HG02943 (cell line): ENCODE results near the gene TEX30.
"Not testable (repeated sequence)": the region's sequence is repeated elsewhere in the genome, so short reads cannot be mapped to it uniquely, and the experiment has no call there.

Experiments used
- ATAC-seq: cut with Tn5 transposase; IDR thresholded peaks from one replicate; pipeline ENCODE4 v1.9.1; 2021; ENCODE audit warnings: mild to moderate bottlenecking, low read depth, moderate library complexity; ENCODE audit not compliant: unreplicated experiment

Gene TEX30

DNA sequence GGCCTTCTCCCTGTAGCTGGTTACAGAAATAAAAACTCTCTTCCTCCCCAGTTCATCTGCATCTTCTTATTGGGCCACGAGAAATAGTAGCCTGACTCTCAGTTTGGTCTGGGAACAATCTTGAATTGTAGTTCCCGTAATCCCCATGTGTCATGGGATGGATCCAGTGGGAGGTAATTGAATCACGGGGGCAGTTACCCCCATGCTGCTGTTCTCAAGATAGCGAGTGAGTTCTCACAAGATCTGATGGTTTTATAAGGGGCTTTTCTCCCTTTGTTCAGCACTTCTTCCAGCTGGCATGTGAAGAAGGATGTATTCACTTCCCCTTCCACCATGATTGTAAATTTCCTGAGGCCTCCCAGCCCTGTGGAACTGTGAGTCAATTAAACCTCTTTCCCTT lies 7.1 kb upstream of the TEX30 start:
- ATAC-seq: not testable (repeated sequence)

DNA sequence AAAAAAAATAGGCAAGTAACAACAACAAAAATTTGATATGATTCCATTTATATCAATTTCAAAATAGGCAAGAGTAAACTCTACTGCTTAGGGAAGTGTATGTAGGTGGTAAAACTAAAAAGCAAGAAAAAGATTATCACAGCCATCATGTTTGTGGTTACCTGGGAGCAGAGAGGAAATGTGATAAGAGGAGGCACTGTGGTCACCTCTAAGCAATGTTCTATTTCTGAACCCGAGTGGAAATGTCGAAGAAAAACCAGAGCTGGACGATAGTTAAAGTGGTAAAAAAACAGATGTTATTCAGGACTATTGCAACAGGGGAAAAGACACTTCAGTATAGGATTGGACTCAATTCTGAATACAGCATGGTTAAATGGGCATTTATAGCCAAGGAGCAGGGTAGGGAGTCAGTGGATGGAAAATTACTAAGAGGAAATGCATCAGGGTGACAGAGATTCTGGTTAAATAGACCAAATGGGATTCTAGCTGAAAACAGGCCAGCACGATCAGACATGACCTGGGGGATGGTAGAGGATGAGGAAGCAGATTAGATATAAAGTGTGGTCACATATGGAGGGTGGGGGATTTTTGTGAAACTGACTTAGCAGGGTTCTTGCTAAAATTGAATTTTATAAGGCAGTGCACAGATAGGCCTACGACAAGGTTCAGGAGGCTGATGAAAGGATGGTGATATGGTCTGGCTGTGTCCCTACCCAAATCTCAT lies 6.0 kb upstream of the TEX30 start:
- ATAC-seq: no peak

DNA sequence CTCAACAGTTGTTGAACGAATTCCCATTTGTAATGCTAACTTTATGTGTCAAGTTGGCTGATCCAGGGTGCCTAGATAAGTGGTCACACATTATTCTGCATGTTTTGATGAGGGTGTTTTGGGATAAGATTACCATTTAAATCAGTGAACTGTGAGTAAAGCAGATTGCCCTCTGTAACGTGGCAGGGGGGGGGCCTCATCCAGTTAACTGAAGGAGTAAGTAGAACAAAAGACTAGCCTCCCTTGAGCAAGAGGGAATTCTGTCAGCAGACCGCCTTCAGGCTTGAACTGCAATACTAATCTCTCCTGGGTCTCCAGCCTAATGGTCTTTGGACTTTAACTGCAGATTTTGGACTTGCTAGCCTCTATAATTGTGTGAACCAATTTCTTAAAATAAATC lies 4.2 kb upstream of the TEX30 start:
- no peak for ATAC-seq

DNA sequence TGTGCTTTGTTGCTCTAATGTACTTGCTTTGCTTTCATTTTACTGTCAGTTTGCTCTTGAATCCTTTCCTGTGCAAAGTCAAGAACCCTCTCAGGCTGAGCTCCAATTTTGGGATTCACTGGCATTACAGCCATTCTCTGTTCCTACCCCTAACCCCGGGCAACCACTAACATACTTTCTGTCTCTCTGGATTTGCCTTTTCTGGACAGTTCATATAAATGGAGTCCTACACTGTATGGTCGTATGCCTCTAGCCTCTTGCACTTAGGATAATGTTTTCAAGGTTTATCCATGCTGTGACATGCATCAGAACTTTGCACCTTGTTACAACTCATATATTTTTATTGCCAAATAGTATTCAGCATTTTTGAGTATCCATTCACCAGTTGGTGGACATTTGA lies 2.7 kb upstream of the TEX30 start:
- no peak for ATAC-seq

GRCh38 chr13:102774591-102775520 lies 1.3 kb upstream of the TEX30 start:
- ATAC-seq: no peak

GRCh38 chr13:102774214-102774568 lies 605 bp upstream of the TEX30 start:
- ATAC-seq: no peak

DNA sequence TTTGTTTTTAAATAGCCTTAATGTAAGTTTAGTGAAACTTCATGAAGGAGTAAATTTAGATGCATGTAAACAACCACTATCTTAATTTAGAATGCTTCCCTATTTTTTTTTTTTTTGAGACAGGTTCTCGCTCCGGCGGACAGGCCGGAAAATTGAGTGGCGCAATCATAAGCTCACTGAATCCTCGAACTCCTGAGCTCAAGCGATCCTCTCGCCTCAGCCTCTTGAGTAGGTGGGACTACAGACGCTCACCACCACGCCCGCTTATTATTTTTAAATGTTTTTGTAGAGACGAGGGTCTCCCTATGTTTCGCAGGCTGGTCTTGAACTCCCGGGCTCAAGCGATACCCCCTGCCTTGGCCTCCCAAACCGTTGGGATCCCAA lies 1.6 kb downstream of the TEX30 start:
- no peak for ATAC-seq

- no peak for ATAC-seq
Measured at GRCh38 chr13:102771298-102772041, 2.1 kb downstream of the TEX30 start.

DNA sequence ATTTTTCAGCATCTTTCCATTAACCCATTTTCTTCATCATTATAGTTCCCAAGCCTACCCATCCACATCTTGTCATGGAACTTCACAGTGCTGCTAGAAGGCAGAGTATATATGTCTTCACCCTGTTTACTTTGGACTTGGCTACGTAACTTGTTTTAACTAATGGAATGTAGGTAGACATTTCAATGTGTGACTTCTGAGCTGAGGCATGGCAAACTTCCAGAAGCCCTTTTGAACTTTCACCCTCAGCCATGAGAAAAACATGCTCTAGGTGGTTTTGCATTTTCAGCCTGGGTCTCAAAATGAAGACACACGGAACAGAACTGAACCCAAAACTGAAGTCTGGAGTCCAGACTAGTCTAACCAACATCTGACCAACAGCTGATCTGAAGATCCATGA lies 3.2 kb downstream of the TEX30 start:
- ATAC-seq: no peak

GRCh38 chr13:102769679-102770078 lies 3.9 kb downstream of the TEX30 start:
- no peak for ATAC-seq

GRCh38 chr13:102768909-102769308 lies 4.7 kb downstream of the TEX30 start:
- ATAC-seq: no peak

DNA sequence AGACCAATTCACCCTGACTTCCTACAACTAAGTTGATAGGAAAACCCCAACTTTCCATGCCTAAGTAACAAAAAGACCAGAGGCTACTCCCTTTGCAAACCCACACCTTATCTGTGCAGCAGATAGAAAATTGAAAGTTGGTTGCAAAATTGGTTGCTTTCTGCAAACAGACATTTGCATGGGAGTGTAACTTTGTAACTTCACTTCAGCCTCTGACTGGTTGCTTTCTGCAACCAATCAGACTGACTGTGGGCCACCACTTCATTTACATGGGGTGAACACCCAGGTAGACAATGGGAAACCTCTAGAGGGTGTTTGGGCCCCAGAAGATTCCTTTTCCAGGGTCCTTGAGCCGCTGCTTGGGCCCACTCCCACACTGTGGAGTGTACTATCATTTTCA lies 9.8 kb downstream of the TEX30 start:
- no peak for ATAC-seq

GRCh38 chr13:102761071-102761470 lies 12.5 kb downstream of the TEX30 start:
- ATAC-seq: no peak

DNA sequence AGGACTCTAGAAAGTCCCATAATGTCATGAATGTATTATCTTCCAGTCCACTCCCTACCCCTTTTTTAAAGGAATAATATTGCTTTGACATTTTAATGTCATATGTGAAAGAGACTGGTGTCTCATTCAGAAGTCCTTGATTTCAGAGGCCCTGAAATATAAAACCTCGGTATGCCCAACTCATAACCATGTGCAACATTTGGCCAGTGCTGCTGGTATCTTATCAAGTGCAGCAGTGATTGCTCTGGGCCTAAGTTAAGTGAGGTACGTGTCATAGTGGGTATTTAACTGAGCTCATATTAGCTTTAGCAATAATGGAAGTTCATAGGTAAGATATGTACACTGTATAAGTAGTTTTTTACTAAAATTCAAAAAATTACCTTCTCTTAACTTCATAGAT lies 14.7 kb downstream of the TEX30 start:
- ATAC-seq: no peak

- ATAC-seq: no peak
Measured at GRCh38 chr13:102757006-102757405, 16.6 kb downstream of the TEX30 start.

DNA sequence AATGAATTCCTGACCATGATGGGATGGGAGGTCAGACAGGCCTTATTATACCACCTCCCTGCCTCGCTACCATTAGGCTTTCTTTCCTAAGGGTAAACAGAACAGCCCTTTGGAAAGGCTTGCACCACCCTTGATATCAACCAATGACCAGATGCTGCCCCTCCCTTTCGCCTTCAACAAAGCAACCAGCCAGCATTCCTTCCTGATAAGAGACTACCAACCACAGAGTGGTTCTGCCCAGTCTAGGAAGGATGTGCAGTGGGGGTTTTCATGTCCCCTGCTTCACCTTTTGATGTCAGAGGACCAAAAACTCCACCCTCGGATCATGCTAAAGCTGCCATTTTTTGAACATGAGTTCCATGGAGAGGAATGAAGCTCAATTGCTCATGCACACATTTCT lies 21.7 kb downstream of the TEX30 start:
- ATAC-seq: no peak

DNA sequence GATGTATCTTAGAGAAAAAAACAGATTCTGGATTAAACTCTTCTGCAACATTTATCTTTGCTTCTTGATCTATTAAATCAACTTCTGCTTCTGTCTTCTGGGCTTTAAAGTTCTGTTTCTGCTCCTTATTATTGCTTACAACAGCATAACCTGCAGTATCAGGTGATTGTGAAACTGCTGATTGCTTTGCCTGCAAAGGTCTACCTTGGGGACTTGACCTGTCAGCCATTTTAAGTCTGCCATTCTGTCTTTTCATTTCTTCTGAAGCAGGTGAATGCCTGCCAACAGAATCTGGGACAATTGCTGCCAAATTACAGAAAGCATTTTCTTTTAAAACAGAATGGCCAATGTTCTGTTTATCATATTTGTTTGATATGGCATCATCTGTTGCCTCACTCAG lies 31.1 kb downstream of the TEX30 start:
- no peak for ATAC-seq

DNA sequence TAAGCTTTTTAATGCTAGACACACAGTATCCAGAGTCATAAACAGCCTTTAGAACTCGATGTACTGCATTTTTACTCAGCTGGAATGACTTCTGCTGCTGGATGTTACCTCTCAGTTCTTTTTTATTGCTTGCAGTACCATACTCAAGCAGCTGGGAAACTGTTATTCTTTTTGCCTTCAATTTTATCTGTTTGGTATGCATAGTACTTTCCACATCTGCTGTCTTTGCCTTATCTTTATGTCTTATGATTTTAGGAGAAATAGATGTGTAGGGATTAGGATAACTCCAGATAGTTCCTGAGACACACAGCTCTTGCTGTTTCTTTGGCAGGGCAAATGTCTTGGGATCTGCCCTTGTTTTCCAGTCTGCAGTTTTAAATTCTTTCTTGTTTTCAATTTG lies 31.5 kb downstream of the TEX30 start:
- no peak for ATAC-seq

GRCh38 chr13:102729560-102730270 lies 43.9 kb downstream of the TEX30 start:
- no peak for ATAC-seq

DNA sequence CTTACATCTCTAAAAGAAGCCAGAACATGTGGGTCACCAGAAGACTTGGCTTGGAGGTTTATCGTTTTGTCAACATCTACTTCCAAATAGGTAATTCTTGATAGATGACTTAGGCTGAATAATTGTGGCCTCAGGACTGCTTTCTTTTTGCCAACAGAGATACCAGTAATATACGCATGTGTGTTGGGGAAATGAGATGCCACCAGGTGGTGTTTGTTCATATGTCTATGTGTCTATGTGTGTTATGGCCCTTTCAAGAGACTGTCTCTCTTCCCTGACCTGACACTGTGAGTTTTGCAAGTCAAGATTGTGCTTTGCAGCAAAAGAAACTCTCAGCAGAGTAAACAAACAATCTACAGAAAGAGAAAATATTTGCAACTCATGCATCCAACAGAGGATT lies 47.2 kb downstream of the TEX30 start:
- no peak for ATAC-seq

- ATAC-seq: no peak
Measured at GRCh38 chr13:102724923-102725322, 48.7 kb downstream of the TEX30 start.
